MM.1S (cell line): ENCODE measurements around the gene PPP1R14C.

Experiments
- DNase-seq: peaks from one replicate; pipeline ENCODE4 v3.0.0-alpha.2; 2015
- H2AFZ ChIP-seq: fragments of 300-600 bp; sonication (generic); 2 replicates; pipeline ENCODE4 v1.6.0; 2016; ENCODE audit warnings: antibody characterized with exemption, low read length
- H3F3A ChIP-seq: fragments of 300-600 bp; sonication (generic); 2 replicates; pipeline ENCODE4 v1.6.1; 2016; ENCODE audit warnings: mild to moderate bottlenecking, antibody characterized with exemption, low read length, moderate library complexity, mixed read lengths; ENCODE audit not compliant: insufficient read depth
- H3K27ac ChIP-seq: fragments of 300-600 bp; sonication (generic); 2 replicates; pipeline ENCODE4 v1.5.1; 2016; ENCODE audit warnings: mild to moderate bottlenecking, low read length
- H3K27me3 ChIP-seq: fragments of 300-600 bp; sonication (generic); replicated peaks from 2 replicates; pipeline ENCODE4 v1.6.0; 2016; ENCODE audit warnings: low read length; ENCODE audit not compliant: insufficient read depth
- H3K36me3 ChIP-seq: fragments of 300-600 bp; sonication (generic); replicated peaks from 2 replicates; pipeline ENCODE4 v1.6.1; 2016; ENCODE audit warnings: mild to moderate bottlenecking, low read length, mixed read lengths; ENCODE audit not compliant: insufficient read depth
- H3K4me1 ChIP-seq: fragments of 300-600 bp; sonication (generic); 2 replicates; pipeline ENCODE4 v1.6.1; 2016; ENCODE audit warnings: low read length, mixed read lengths
- H3K4me2 ChIP-seq: fragments of 300-600 bp; sonication (generic); 2 replicates; pipeline ENCODE4 v1.6.0; 2016; ENCODE audit warnings: low read depth, low read length
- H3K4me3 ChIP-seq: fragments of 300-600 bp; sonication (generic); 2 replicates; pipeline ENCODE4 v1.5.1; 2016; ENCODE audit warnings: low read length, mixed read lengths
- H3K79me2 ChIP-seq: fragments of 300-600 bp; sonication (generic); 2 replicates; pipeline ENCODE4 v1.6.1; 2016; ENCODE audit warnings: mixed run types, low read length, mixed read lengths
- H3K9ac ChIP-seq: fragments of 300-600 bp; sonication (generic); 2 replicates; pipeline ENCODE4 v1.6.1; 2016; ENCODE audit warnings: low read length, mixed read lengths
- H3K9me2 ChIP-seq: fragments of 300-600 bp; sonication (generic); replicated peaks from 2 replicates; pipeline ENCODE4 v1.6.1; 2016; ENCODE audit warnings: mild to moderate bottlenecking, low read length, mixed read lengths; ENCODE audit not compliant: insufficient read depth
- H3K9me3 ChIP-seq: fragments of 300-600 bp; sonication (generic); replicated peaks from 2 replicates; pipeline ENCODE4 v1.6.1; 2016; ENCODE audit warnings: mild to moderate bottlenecking, low read length, mixed read lengths; ENCODE audit not compliant: insufficient read depth
- H4K20me1 ChIP-seq: fragments of 300-600 bp; sonication (generic); 2 replicates; pipeline ENCODE4 v1.6.1; 2016; ENCODE audit warnings: mild to moderate bottlenecking, low read length, moderate library complexity, mixed read lengths; ENCODE audit not compliant: insufficient read depth
- EZH2 ChIP-seq: fragments of 300-600 bp; sonication (generic); optimal IDR thresholded peaks from 2 replicates; pipeline ENCODE3; 2017; ENCODE audit warnings: low read depth, mild to moderate bottlenecking, antibody characterized with exemption, low read length, mixed read lengths
- EZH2phosphoT487 ChIP-seq: fragments of 300-600 bp; sonication (generic); IDR thresholded peaks from 2 replicates; pipeline ENCODE4 v1.6.1; 2018; ENCODE audit warnings: antibody characterized with exemption, low read length
- TF ChIP-seq, protein P1 (sequence below): fragments of 300-600 bp; sonication (generic); IDR thresholded peaks from 2 replicates; pipeline ENCODE4 v1.5.1; 2016; ENCODE audit warnings: antibody characterized with exemption, low read length, mixed read lengths

Gene PPP1R14C

DNA sequence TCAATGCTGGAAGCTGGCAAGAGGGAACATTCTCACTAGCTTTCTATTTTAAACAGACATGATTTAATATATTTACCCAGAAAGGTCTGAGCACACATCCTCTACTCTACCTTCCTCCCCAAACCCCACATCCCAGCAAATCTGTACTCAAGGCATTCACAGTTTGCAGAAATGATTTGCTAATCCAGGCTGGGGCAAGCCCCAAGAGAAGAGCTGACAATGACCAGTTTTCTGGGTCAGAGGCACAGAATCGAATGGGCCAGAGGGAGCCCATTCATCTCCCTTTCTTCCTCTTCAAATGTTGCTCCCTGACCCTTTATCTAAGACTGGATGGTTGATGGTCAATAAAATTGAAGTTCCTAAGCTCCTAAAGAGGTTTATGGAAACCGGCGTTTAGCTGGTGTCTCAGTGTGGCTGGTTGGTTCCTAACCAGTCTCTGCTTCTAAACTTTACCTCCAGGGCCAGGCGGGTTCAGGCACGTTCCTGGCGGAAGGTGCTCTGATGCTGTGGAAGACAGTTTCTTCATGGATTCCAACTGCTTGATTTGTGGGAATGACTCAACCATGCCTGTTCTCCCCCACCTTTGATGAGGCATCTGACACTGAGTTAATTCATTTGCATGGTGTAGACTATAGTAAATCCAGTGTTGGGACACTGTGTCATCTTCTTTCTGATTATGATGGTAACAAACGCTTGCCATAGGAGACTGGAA lies 129.6 kb downstream of the PPP1R14C start:
- Histone ChIP-seq H3K4me1 (no peaks in the 10 kb centered on the region), H3K9me3 (no peaks in the 10 kb centered on the region), H4K20me1 (no peaks in the 10 kb centered on the region), H3K27me3 (no peaks in the 10 kb centered on the region), H3K9me2 (no peaks in the 10 kb centered on the region), H3K4me2 (no peak overlapping the region), H3K79me2 (no peaks in the 10 kb centered on the region), H3F3A (no peaks in the 10 kb centered on the region), H3K9ac (no peak overlapping the region), H3K36me3 (no peaks in the 10 kb centered on the region), H2AFZ (no peak overlapping the region), H3K27ac (no peak overlapping the region), H3K4me3 (no peak overlapping the region)
- no peak for DNase-seq
- TF ChIP-seq, protein P1, sequence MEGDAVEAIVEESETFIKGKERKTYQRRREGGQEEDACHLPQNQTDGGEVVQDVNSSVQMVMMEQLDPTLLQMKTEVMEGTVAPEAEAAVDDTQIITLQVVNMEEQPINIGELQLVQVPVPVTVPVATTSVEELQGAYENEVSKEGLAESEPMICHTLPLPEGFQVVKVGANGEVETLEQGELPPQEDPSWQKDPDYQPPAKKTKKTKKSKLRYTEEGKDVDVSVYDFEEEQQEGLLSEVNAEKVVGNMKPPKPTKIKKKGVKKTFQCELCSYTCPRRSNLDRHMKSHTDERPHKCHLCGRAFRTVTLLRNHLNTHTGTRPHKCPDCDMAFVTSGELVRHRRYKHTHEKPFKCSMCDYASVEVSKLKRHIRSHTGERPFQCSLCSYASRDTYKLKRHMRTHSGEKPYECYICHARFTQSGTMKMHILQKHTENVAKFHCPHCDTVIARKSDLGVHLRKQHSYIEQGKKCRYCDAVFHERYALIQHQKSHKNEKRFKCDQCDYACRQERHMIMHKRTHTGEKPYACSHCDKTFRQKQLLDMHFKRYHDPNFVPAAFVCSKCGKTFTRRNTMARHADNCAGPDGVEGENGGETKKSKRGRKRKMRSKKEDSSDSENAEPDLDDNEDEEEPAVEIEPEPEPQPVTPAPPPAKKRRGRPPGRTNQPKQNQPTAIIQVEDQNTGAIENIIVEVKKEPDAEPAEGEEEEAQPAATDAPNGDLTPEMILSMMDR: no peak
- TF ChIP-seq EZH2: no peak
- TF ChIP-seq EZH2phosphoT487: no peak

DNA sequence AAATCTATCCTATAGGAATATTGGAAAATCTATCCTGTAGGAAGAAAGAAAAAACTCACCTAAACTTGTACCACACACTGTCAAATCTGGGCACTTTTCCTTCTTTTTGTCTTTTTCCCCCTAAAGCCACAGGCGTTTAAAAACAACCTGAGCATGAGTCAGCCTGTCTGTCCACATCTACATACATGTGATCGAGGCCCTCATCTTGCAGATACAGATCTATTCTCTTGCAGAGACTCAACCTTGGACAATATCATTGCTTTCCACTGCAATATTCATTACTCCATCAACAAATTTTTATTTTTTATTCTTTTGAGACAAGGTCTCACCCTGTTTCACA lies 130.1 kb downstream of the PPP1R14C start:
- no peak overlapping the region for H3K27ac ChIP-seq
- H3F3A ChIP-seq: no peaks in the 10 kb centered on the region
- no peak overlapping the region for H2AFZ ChIP-seq
- no peak overlapping the region for H3K4me3 ChIP-seq
- H4K20me1 ChIP-seq: no peaks in the 10 kb centered on the region
- H3K9me3 ChIP-seq: no peaks in the 10 kb centered on the region
- H3K27me3 ChIP-seq: no peaks in the 10 kb centered on the region
- H3K4me1 ChIP-seq: no peaks in the 10 kb centered on the region
- no peak overlapping the region for H3K9ac ChIP-seq
- TF ChIP-seq EZH2phosphoT487: no peak
- TF ChIP-seq, protein P1: no peak
- no peak for TF ChIP-seq EZH2
- H3K4me2 ChIP-seq: no peak overlapping the region
- DNase-seq: no peak
- no peaks in the 10 kb centered on the region for H3K79me2 ChIP-seq
- no peaks in the 10 kb centered on the region for H3K36me3 ChIP-seq
- H3K9me2 ChIP-seq: no peaks in the 10 kb centered on the region

DNA sequence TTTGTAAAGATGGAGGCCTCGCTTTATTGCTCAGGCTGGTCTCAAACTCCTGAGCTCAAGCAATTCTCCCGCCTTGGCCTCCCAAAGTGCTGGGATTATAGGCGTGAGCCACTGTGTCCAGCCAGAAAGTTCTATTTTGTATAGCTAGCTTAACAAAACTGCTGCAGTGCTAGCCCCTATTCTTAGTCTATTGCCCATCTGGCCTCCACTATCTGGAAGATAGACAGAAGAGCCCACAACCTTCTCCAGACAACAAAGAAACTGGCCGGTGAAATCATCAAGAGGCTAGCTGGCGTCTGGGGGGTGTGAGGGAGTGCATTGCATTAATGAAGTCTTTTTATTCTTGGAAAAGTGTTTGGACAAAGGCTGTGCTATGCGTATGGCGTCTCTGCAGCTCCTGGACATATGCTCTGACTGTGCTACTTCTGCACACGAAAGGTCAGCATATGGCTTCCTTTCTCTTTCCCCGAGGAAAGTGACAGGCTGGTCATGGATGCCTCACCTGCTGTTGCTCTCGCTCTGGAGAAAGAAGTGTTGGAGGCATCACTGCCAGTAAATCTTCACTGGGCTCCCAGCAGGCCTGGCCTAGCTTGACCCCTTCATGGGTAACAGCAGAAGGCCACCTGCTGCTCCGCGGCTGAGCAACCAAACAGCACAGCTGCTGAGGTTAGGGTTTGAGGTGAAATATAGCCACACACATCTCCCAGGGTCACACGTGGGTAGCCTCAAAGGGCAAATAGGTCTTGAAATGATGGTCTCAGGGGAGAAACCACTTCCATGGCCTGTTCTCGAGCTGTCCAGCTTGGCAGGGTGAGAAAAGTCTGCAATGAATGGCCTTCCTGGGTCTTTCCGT lies 130.8 kb downstream of the PPP1R14C start:
- H3K4me1 ChIP-seq: no peaks in the 10 kb centered on the region
- H3K27me3 ChIP-seq: no peaks in the 10 kb centered on the region
- H3K9ac ChIP-seq: no peak overlapping the region
- no peak overlapping the region for H3K27ac ChIP-seq
- no peak overlapping the region for H3K4me3 ChIP-seq
- H3K79me2 ChIP-seq: no peaks in the 10 kb centered on the region
- TF ChIP-seq EZH2 (no peak), EZH2phosphoT487 (no peak)
- TF ChIP-seq, protein P1: no peak
- no peaks in the 10 kb centered on the region for H3K9me3 ChIP-seq
- no peaks in the 10 kb centered on the region for H3F3A ChIP-seq
- H3K4me2 ChIP-seq: no peak overlapping the region
- no peaks in the 10 kb centered on the region for H3K36me3 ChIP-seq
- H4K20me1 ChIP-seq: no peaks in the 10 kb centered on the region
- no peak overlapping the region for H2AFZ ChIP-seq
- H3K9me2 ChIP-seq: no peaks in the 10 kb centered on the region
- no peak for DNase-seq
